HepG2 (cell line): ENCODE results near the gene SREK1. TPM values are rescaled to one million over a fixed set of nuclear protein-coding genes. Genes with fewer than 3 reads are reported as not detected.

Experiments
- ELF4 ChIP-seq: sonication (generic); formaldehyde crosslinking; IDR thresholded peaks from 2 replicates; pipeline ENCODE4 v1.5.0; 2020; ENCODE audit warnings: missing genetic modification reagents, mild to moderate bottlenecking, moderate library complexity, borderline replicate concordance
- HCFC1 ChIP-seq: fragments of 150-350 bp; IDR thresholded peaks from 2 replicates; pipeline ENCODE4 v1.6.1; 2014; ENCODE audit warnings: low read depth, low read length
- HOMEZ ChIP-seq: IDR thresholded peaks from 2 replicates; pipeline ENCODE4 v1.6.1; 2016; ENCODE audit warnings: low read depth
- HOXA9 ChIP-seq: sonication (generic); formaldehyde crosslinking; IDR thresholded peaks from 2 replicates; pipeline ENCODE4 v1.8.1; 2022; ENCODE audit warnings: missing genetic modification reagents, mild to moderate bottlenecking, moderate library complexity, borderline replicate concordance
- IKZF1 ChIP-seq: fragments of 450-650 bp; IDR thresholded peaks from 2 replicates; pipeline ENCODE4 v1.7.1; 2016
- KDM6A ChIP-seq: IDR thresholded peaks from 2 replicates; pipeline ENCODE4 v1.6.1; 2016; ENCODE audit warnings: low read depth
- MAZ ChIP-seq, 2 experiments: sonication (generic) in 1 of 2; formaldehyde crosslinking in 1 of 2; IDR thresholded peaks; 2 replicates each; pipeline versions ENCODE4 v1.5.0 to v1.6.1; 2012 to 2020; ENCODE audit warnings: low read depth in 2 of 2, mild to moderate bottlenecking in 2 of 2, borderline replicate concordance in 1 of 2, improper control_type of control experiment in 1 of 2, low read length in 1 of 2, missing genetic modification reagents in 1 of 2, moderate library complexity in 1 of 2
- MLXIP ChIP-seq: sonication (generic); formaldehyde crosslinking; IDR thresholded peaks from 2 replicates; pipeline ENCODE4 v1.9.0; 2021; ENCODE audit warnings: missing genetic modification reagents, borderline replicate concordance
- SIN3B ChIP-seq: fragments of 150-350 bp; IDR thresholded peaks from 2 replicates; pipeline ENCODE4 v1.6.1; 2014; ENCODE audit warnings: low read length
- TRIM24 ChIP-seq: sonication (generic); formaldehyde crosslinking; IDR thresholded peaks from 2 replicates; pipeline ENCODE4 v1.8.0; 2022; ENCODE audit warnings: mild to moderate bottlenecking, missing genetic modification reagents
- ZBTB39 ChIP-seq: sonication (generic); formaldehyde crosslinking; IDR thresholded peaks from 2 replicates; pipeline ENCODE4 v1.5.0; 2020; ENCODE audit warnings: missing genetic modification reagents
- ZNF276 ChIP-seq: sonication (generic); formaldehyde crosslinking; IDR thresholded peaks from 2 replicates; pipeline ENCODE4 v1.4.0; 2020; ENCODE audit warnings: mild to moderate bottlenecking, low read depth, missing genetic modification reagents
- ZNF430 ChIP-seq: sonication (generic); formaldehyde crosslinking; IDR thresholded peaks from 2 replicates; pipeline ENCODE4 v1.9.0; 2021; ENCODE audit warnings: mild to moderate bottlenecking, missing genetic modification reagents
- ZNF597 ChIP-seq: sonication (generic); formaldehyde crosslinking; IDR thresholded peaks from 2 replicates; pipeline ENCODE4 v1.5.0; 2020; ENCODE audit warnings: missing genetic modification reagents
- ZNF598 ChIP-seq: sonication (generic); formaldehyde crosslinking; IDR thresholded peaks from 2 replicates; pipeline ENCODE4 v1.5.1; 2020; ENCODE audit warnings: mild to moderate bottlenecking, missing genetic modification reagents, borderline replicate concordance
- ZNF704 ChIP-seq: sonication (generic); formaldehyde crosslinking; IDR thresholded peaks from 2 replicates; pipeline ENCODE4 v1.8.1; 2023; ENCODE audit warnings: mild to moderate bottlenecking, inconsistent platforms, moderate library complexity, missing genetic modification reagents, borderline replicate concordance
- ZNF792 ChIP-seq: IDR thresholded peaks from 2 replicates; pipeline ENCODE4 v1.6.1; 2016
- polyA plus RNA-seq, 8 experiments: library from polyadenylated mRNA; depleted of rRNA in 3 of 8; stranded (reverse) in 7 of 8; unstranded in 1 of 8; fragments of >200 nt; fragmentation: Illumina TruSeq in 4 of 8; extraction: Trizol in 4 of 8; gene quantifications; 2 replicates each; pipeline versions ENCODE4 v1.2.1 to v1.2.3, GENCODE V29; 2011 to 2016; ENCODE audit warnings: low read depth in 4 of 8, missing spikeins in 1 of 8, mixed read lengths in 1 of 8; ENCODE audit not compliant: insufficient read depth in 1 of 8
- total RNA-seq, 5 experiments: library from RNA; depleted of rRNA; stranded (reverse); fragments of >200 nt; fragmentation: Illumina TruSeq; extraction: Trizol; gene quantifications; 2 replicates each; pipeline ENCODE4 v1.2.3, GENCODE V29; 2016; ENCODE audit warnings: low read depth in 1 of 5

Gene SREK1
- total and polyA plus RNA-seq, 2 of the 13 experiments (the other 11 are each of a cell fraction or from before 2014, with no cell fraction given): 60.6 to 90.9 TPM

GRCh38 chr5:66144074-66144833 lies at the start of gene SREK1 (continued):
- TF ChIP-seq ZNF276 (CRISPR knock-in tag) (no peak), ZNF597 (CRISPR knock-in tag) (no peak), MLXIP (CRISPR knock-in tag) (no peak), IKZF1 (no peak), ELF4 (CRISPR knock-in tag) (no peak), ZNF598 (CRISPR knock-in tag) (peak; percentile 56; the same call in 1 of the 2 replicates), HOXA9 (CRISPR knock-in tag) (0 out of 2 replicates have a peak, but pooled peaks have one; percentile 41), ZNF792 (CRISPR knock-in tag) (no peak), HOMEZ (peak; percentile 29; the same call in 1 of the 2 replicates), TRIM24 (CRISPR knock-in tag) (no peak), HCFC1 (0 out of 2 replicates have a peak, but pooled peaks have one; percentile 27), ZNF704 (0 out of 2 replicates have a peak, but pooled peaks have one; percentile 30), ZBTB39 (no peak), SIN3B (no peak), ZNF430 (peak; percentile 27; the same call in 1 of the 2 replicates), KDM6A (no peak), MAZ (IDR thresholded peaks at IDR 0.05; ENCODE audit: borderline replicate concordance, low read depth, low read length) (0 out of 2 replicates have a peak, but pooled peaks have one; percentile 28), MAZ (CRISPR knock-in tag; IDR thresholded peaks at IDR 0.05; ENCODE audit: low read depth) (peak; percentile 82)
